ENCODE measurements around the gene AIRE.
A peak's percentile ranks its signal among the peaks of the same experiment; 100 is the strongest.
"Not testable (repeated sequence)": the region's sequence is repeated elsewhere in the genome, so short reads cannot be mapped to it uniquely, and the experiment has no call there.

The AIRE gene

DNA sequence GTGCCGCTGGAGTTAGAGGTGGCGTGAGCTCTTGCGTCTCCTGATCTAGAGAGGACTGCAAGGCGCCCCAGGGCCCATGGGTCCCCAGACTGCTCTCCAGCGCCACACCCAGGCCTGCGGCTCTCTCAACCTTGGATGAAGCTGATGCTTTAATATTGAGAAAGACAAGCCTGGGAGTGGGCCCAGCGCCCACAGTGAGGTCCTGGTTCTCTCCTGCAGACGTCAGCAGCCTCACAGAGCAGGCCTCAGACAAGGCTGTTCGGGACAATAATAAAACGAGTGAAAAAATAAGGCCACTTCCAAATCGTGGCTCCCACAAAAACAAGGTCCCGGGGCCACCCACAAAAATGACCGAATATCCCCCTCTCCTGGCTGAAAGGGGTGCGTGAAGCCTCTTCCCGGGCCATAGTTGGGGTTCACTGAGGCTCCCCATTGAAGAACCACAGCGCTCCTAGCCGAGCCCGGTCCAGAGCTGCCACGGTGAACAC, 18.0 kb upstream of the AIRE start:
- DNase-seq (ENCODE audit: low read depth), result peak; percentile 12

DNA sequence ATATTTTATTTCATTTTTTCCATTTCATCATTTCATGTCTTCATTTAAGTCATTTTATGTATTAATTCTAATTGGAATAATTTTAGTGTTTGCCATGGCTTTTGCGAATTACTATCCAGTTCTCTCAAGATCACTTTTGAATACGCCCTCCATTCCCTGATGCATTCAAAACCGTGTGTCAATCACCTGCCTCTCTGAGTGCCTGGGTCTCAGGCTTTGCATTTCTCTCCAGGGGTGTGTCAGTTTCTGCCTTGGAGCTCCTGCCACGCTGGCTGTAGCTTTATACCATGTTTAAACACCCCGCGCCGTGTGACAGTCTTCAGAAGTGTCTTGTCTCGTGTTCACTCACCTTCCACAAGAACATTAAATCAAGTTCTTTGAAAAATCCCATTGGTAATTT, 16.6 kb upstream of the AIRE start:
- DNase-seq (ENCODE audit: low read depth), result no peak

DNA sequence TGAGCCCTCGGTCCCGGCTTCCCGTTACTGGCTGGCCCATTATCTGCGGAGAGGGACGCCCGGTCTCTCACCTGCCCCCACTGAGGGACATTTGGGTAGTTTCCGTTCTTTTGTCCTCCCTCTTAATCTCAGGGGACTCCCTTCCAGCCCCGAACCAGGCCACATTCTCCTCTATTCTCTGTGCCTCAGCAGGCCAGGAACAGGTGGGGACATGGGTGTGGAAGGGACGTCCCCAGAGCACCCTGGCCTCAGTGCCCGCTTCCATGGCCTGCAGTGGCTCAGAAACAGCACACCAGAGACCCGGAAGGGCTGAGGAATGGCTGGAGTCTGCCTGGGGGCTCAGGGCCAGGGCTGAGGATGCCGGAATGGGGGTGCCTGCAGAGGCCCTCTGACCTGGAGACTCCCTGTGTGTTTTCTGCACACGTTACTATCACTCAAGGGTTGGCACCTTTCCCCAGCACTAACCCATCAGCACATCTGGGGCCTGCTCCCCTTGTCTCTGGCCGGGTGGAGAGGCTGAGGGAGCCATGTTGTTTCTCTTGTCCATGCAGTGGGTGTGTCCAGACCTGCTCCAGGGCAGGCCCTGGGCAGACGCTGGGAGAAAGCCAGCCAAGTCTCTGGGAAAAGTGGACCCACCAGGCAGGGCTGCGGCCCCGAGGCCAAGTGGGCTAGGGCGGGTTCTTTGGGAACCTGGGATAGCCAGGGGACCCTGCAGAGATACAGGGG, 14.0 kb upstream of the AIRE start:
- DNase-seq (ENCODE audit: low read depth), result no peak

DNA sequence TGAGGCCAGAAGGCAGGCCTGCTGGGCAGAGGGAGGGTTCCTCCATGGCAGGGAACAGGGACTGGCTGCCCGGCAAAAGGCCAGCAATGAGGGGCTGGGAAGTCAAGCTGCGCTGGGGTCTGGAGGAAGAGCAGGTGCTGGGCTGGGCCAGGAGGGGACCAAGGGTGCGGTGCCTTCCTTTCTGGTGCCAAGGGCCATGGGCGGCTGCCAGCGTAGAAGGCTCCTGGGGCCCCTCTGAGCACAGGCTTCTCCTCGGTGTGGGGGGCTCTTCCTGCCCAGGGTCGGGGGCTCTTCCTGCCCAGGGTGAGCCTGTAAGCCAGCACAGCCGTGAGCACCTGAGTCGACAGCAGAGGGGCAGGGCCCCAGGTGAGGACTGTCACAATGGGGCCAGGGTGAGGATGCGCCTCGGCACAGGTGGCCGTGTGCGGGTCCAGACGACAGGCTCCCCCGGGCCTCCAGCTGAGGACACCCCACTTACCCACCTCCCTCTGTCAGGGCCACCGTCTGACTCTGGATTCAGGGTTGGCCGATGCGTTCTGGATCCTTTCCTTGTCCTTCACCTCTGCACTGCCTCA, 13.3 kb upstream of the AIRE start:
- DNase-seq (ENCODE audit: low read depth), result no peak

DNA sequence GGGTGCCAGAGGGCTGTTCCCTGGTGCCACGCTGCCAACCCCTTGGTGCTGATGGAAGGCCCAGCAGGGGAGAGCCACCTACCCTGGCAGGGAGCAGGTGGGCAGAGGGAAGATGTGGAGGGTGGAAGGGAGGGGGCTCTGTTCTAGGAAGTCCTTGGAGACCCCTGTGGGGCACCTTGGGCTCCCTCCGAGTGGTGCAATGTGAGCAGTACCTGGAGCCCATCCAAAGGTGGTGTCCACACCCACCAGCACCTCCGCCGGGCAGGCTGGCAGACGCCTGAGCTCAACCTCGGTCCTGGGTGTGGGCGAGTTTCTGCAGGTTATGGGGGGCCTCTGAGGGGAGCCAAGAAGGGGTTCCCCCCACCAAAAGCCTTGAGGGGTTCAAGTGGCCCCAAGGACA, 12.6 kb upstream of the AIRE start:
- DNase-seq (ENCODE audit: low read depth), result no peak

DNA sequence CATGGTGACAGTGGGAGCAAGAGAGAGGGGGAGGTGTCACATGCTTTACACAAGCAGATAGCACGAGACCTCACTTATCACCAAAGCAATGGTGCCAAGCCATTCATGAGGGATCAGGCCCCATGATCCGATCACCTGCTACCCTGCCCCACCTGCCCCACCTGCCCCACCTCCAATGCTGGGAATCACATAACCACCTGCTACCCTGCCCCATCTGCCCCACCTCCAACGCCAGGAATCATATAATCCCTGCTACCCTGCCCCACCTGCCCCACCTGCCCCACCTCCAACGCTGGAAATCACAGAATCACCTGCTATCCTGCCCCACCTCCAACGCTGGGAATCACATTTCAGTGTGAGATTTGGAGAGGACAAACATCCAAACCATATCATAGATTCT, 10.6 kb upstream of the AIRE start:
- no peak for DNase-seq (ENCODE audit: low read depth)

DNA sequence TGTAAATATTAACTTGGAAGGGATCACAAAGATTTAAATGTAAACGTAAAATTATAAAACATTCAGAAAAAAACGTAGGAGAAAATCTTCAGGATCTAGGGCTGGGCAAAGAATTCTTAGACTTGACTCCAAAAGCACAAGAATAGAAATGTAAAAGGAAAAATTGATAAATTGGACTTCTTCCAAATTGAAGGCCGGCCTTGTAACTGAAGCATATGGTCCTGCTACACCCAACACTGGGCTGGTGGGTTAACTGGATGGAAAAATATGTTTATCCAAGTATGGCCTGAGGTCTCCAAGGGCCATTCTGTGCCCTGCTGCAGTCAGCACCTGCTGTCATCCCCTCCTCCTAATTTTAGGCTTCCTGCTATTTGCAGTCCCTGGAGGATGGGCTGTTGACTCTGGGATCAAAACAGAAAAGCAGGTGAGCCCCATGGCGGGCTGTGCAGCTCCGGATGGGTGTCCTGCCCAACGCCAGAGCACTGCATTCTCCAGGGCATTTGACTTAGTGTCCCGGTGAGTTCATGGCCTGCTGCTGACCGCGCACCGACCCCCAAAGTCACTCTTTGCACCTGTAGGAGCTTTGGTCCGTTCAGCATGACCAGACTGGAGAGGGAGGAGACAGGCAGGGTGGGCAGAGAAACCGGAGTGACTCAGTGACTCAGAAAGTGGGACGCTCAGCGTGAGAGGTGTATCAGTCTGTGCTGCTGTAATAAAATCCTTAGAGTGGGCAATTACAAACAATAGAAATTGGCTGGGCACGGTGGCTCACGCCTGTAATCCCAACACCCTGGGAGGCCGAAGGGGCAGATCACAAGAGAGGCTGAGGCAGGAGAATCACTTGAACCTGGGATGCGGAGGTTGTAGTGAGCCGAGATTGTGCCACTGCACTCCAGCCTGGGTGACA, 6.1 kb upstream of the AIRE start:
- no peak for DNase-seq (ENCODE audit: low read depth)

DNA sequence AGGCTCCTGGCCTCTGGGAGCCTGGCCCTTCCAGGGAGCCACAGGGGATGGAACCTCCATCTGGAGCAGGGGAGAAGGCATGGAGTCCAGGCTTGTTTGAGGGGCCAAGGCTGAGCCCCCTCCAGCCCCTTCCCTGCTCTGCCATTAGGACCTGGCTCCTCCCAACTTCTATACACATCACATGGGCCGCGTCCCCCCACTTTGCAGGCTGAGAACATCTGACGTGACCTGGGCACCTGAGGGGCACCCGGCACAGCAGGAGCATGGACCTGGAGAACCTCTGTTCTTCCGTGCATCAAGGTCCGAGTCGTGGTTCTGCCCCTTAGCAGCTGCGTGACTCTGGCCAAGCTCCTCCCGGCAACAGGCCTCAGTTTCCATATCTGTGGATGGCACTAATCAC, 3.9 kb upstream of the AIRE start:
- DNase-seq (ENCODE audit: low read depth), result no peak

DNA sequence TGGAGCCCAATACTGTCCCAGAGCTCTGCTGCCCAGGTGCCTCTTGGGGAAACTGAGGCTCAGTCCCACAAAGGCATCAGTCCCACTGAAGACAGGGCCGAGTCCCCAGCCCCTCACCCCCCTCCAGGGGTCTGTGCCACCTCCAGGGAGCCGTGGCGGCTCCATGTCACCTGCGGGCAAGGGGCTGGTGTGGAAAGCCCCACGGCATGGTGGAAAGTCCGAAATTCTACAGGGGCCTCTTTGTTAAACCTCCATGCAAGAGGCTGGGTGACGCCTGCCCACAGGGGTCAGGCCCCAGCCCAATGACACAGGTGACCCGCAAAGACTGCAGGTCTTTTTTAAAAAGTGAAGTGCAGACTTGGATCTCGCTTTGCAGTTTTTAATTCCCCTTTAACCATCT, 3.3 kb upstream of the AIRE start:
- DNase-seq (ENCODE audit: low read depth), result no peak

DNA sequence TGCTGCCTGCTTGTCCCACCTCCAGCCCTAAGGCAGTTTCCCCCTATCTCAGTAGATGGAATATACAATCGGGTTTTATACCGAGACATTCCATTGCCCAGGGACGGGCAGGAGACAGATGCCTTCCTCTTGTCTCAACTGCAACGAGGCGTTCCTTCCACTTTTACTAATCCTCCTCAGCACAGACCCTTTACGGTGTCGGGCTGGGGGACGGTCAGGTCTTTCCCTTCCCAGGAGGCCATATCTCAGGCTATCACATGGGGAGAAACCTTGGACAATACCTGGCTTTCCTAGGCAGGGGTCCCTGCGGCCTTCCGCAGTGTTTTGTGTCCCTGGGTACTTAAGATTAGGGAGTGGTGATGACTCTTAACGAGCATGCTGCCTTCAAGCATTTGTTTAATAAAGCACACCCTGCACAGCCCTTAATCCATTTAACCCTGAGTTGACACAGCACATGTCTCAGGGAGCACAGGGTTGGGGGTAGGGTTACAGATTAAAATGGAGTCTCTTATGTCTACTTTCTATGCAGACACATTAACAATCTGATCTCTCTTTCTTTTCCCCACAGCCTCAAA, 2.4 kb upstream of the AIRE start:
- not testable (repeated sequence) for DNase-seq (ENCODE audit: low read depth)

DNA sequence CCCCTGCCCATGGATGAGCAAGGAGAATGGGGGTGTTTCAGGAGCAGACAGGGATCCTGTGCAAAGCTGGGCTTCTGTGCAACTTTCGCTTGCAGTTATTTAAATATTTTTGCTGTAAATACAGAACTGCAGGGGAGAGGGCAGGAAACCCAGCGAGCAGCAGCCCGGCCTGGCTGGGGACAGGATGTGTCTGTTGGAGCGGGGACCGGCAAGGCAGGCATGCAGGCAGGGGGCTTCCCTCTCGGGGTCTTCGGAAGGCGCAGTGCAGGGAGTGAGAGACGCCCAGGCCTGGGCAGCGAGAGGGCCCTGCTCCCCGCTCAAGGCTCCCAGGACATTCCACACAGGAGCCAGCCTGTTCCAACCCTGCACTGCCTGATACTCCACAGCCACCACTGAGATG, 1.7 kb upstream of the AIRE start:
- no peak for DNase-seq (ENCODE audit: low read depth)

DNA sequence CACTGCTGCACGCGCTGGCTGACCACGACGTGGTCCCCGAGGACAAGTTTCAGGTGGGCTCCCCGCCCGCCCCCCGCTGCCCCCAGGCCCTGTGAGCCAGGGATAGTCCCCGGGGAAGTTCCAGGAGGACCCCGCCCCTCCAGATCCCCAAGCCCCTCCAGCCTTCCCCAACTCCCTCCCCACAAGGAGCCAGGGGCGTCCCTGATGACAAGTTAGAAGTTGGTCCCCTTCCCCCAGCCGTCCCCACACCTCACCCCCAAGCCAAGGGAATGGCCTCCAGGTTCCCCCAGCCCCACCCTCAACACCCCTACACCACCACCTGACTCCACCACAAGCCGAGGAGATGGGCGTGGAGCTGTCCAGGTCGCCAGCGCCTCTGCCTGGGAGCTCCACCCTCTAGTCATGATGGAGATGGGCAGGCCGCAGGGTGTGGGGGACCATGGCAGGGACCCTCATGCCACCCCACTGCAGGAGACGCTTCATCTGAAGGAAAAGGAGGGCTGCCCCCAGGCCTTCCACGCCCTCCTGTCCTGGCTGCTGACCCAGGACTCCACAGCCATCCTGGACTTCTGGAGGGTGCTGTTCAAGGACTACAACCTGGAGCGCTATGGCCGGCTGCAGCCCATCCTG, 525 bp downstream of the AIRE start:
- DNase-seq (ENCODE audit: low read depth), result no peak

DNA sequence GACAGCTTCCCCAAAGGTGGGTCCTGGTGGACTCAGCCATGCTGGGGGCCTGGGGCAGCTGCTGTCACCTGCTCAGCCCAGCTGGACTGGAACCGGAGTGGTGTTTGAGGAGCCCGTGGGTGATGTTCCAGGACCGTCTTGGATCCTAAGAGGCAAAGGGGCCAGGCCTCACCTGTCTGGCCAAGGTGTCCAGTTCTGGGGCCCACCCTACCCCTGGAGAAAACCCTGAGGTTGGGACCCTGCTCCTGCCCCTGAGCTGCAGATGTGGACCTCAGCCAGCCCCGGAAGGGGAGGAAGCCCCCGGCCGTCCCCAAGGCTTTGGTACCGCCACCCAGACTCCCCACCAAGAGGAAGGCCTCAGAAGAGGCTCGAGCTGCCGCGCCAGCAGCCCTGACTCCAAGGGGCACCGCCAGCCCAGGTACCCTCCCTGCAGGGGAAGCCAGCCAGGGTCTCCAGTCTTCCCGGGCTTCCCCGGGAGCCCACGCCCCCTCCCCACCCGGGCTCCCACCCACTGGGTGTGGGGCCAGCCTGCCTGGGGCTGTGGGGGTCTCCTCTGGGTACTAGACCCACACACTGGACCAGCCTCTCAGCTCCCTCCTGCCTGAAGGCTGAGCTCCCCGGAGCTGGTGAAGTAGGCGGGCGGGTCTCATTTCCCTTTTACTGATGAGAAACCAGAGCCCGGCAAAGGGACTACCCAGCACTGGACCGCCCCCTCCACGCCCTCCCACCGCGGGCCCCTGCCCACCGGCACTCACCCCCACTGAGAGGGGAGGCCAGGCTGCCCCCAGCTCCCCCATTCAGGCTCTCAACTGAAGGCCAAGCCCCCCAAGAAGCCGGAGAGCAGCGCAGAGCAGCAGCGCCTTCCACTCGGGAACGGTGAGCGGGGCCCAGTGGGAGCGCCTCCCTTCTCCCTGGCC, 1.3 kb downstream of the AIRE start:
- no peak for DNase-seq (ENCODE audit: low read depth)

DNA sequence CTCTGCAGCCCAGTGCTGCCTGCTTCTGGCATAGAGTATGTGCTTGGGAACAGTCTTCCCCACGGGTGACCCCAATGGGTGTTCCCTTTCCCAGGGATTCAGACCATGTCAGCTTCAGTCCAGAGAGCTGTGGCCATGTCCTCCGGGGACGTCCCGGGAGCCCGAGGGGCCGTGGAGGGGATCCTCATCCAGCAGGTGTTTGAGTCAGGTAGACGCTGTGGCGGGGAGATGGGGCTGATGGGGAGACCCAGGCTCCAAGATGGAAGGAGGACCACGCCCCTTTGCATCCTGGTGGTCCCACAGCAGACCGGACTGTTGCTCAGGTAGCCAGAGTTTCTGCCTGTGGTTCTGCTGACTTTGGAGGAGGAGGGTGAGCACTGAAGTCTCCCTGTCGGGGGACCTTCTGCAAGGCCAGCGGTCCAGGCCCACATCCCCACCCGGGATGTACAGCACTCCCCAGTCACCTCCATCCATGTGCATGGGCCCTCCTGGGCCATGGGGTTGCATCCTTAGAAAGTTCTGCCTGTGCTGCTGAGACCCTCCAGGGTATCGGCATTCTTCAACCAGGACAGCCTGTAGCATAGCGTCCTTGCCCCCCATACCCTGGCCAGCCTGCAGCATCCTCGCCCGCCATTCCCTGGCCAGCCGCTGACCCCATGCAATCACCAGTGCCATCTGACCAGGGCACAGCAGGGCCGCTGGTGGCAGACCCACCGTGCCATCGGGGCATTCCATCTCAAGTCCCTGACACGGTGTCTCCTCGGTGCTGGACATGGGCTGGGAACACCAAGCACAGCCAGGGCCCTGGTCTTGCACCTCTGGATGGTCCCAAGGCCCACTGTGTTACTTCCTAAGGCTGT, 2.8 kb downstream of the AIRE start:
- no peak for DNase-seq (ENCODE audit: low read depth)

DNA sequence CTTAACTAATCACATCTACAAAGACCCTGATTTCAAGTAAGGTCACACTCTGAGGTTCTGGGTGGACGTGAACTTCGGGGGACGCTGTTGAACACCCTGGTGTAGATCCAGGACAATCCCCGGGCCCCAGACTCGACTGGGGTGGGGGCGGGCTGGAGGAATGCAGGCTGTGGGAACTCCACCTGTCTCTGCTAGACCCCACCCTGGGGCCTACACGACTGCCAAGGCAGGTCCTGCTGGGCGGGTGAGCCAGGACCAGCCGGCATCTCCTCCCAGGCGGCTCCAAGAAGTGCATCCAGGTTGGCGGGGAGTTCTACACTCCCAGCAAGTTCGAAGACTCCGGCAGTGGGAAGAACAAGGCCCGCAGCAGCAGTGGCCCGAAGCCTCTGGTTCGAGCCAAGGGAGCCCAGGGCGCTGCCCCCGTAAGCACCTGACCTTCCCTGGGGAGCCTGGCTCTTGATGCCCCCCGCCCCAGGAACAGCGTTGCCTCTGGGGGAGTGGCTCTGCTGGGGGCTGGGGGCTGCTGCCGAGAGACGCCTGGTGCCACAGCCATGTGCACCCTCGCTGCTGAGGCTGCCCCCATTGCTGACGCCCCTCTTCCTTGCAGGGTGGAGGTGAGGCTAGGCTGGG, 3.8 kb downstream of the AIRE start:
- no peak for DNase-seq (ENCODE audit: low read depth)

DNA sequence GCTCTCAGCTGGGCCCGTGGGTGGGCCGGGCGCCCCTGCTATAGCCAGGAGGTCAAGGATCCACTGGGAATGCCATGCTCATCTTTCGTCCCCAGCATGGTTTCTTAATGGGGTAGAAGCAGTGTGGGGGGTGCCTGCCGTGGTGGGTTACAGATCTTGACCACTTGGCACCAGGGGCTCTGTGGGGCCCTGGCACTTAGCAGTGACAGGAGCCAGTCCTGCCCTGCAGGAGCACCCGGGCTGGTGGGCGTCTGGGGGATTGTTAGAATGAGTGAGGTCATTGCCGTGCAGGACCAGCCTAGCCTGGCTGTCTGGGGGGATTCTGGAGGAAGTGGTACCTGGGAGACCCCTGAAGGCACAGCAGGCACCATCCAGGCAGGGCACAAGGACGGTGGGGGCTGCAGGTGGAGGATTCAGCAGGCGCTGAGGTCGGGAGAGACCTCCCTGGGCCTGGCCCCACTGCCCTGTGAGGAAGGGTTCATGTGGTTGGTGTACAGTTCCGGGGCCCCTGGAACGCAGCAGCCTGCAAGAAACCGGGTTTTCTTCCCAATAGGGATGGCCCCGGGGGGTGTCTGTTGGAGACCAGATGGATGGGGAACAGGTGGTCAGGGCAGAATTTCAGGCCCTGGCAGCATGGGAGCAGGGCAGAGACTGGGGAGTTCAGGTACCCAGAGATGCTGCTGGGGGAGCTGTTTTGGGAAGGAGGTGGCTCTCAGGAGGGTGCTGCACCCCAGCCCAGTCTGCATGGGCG, 4.8 kb downstream of the AIRE start:
- no peak for DNase-seq (ENCODE audit: low read depth)

DNA sequence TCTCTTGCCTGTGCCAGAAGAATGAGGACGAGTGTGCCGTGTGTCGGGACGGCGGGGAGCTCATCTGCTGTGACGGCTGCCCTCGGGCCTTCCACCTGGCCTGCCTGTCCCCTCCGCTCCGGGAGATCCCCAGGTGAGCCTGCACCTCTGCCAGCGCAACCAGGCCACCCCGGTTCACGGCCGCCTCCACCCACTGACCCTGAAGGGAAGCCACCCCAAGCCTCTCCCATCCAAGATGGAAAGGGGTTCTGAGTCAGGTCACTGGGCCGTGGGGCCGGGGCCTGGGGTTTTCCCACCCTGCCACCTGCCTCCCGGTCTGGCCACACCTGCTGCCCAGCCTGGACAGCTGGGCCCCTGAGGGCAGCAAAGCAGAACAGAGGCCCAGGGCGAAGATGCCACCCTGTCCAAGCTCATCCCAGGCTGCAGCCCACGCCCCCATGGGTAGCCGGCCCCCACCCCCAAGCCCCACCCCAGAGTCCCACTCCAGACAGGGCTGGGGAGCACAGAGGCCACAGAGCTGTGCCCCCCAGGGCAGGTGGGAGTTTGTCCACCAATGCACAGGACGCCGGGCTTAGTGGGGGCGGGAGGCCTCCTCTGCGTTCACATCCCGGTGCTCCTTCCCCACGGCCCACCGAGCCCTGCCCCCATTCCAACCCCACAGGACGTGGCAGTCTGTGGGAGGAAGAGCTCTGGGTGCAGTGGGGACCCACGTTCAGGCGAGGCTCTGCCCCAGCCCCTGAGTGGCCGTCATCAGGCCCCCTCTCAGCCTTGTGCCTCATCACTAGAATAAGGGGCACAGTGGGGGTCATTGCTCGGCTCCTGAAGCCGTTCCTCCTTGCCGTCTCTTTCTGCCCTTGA, 5.6 kb downstream of the AIRE start:
- no peak for DNase-seq (ENCODE audit: low read depth)
